Lower leg skin (tissue), 4 donors: ENCODE results near the gene CTBP2. TPM values are rescaled to one million over a fixed set of nuclear protein-coding genes. Genes with fewer than 3 reads are reported as not detected.

Experiments used
- DNase-seq, 2 donors: peaks; one replicate each; pipeline ENCODE4 v3.0.0-alpha.2; 2019; ENCODE audit warnings: low spot score in 2 of 2
- H3K4me3 ChIP-seq: fragments of 200-600 bp; sonication (generic); 2 replicates; pipeline ENCODE4 v1.5.1; 2017; ENCODE audit warnings: mild to moderate bottlenecking, low read depth; ENCODE audit not compliant: poor library complexity, severe bottlenecking
- POLR2A ChIP-seq, 2 donors: fragments of 450-650 bp; IDR thresholded peaks; one replicate each; pipeline ENCODE4 v1.6.1; 2016 to 2017; ENCODE audit warnings: antibody characterized with exemption in 2 of 2, mild to moderate bottlenecking in 1 of 2, moderate library complexity in 1 of 2
- WGBS, 2 donors: methylation state at CpG; one replicate each; pipeline ENCODE4 v1.1.5; 2018; 5-methylcytosine and 5-hydroxymethylcytosine counted together
- intact Hi-C: fragments of 100-400 bp; cut with DNase I; formaldehyde crosslinking; loops from one replicate; pipeline ENCODE4 v1.15.0; 2023; ENCODE audit warnings: low total_unique reads
- total RNA-seq, 4 donors: library from RNA; depleted of rRNA; stranded (reverse); fragments of >200 nt; gene quantifications; one replicate each; pipeline ENCODE4 v1.1.0, GENCODE V29; 2016
- TF ChIP-seq, protein P1 (sequence below), 3 donors: fragments of 450-650 bp; IDR thresholded peaks; one replicate each; pipeline ENCODE4 v1.5.1; 2016; ENCODE audit warnings: antibody characterized with exemption in 3 of 3, mild to moderate bottlenecking in 3 of 3, moderate library complexity in 2 of 3

Gene CTBP2
- total RNA-seq, 4 donors from 2014 or later = 30.3 to 39.5 (median 32.2) TPM

- no peak overlapping the region for H3K4me3 ChIP-seq
- peak in 1 of 2 donors; percentile 86 for DNase-seq
- TF ChIP-seq, protein P1, sequence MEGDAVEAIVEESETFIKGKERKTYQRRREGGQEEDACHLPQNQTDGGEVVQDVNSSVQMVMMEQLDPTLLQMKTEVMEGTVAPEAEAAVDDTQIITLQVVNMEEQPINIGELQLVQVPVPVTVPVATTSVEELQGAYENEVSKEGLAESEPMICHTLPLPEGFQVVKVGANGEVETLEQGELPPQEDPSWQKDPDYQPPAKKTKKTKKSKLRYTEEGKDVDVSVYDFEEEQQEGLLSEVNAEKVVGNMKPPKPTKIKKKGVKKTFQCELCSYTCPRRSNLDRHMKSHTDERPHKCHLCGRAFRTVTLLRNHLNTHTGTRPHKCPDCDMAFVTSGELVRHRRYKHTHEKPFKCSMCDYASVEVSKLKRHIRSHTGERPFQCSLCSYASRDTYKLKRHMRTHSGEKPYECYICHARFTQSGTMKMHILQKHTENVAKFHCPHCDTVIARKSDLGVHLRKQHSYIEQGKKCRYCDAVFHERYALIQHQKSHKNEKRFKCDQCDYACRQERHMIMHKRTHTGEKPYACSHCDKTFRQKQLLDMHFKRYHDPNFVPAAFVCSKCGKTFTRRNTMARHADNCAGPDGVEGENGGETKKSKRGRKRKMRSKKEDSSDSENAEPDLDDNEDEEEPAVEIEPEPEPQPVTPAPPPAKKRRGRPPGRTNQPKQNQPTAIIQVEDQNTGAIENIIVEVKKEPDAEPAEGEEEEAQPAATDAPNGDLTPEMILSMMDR (IDR thresholded peaks at IDR 0.05) = no peak
- no peak for TF ChIP-seq POLR2A (IDR thresholded peaks at IDR 0.05)
Observed at GRCh38 chr10:125000366-125001312, 159.7 kb downstream of the CTBP2 start.

GRCh38 chr10:124999433-125000365 is 160.7 kb downstream of the CTBP2 start:
- TF ChIP-seq POLR2A (IDR thresholded peaks at IDR 0.05) = no peak
- TF ChIP-seq, protein P1 (IDR thresholded peaks at IDR 0.05) = no peak
- intact Hi-C loops = no loop called here
- WGBS, 2 donors = 57 to 60% methylated on average over 27 to 28 of the region's 29 CpGs
- H3K4me3 ChIP-seq = no peak overlapping the region
- DNase-seq = peak in 1 of 2 donors; percentile 89

More at GRCh38 chr10:125000366-125001312, 159.7 kb downstream of the CTBP2 start:
- intact Hi-C loops = no loop called here
- WGBS, 2 donors = 61 to 69% methylated on average over 28 to 33 of the region's 35 CpGs

- 81 to 84% methylated on average over 15 to 16 of the region's 16 CpGs for WGBS, 2 donors
- intact Hi-C loops = no loop called here
- TF ChIP-seq, protein P1 (IDR thresholded peaks at IDR 0.05) = no peak
- no peak for TF ChIP-seq POLR2A (IDR thresholded peaks at IDR 0.05)
- DNase-seq = peak in 1 of 2 donors; percentile 83
- H3K4me3 ChIP-seq = no peak overlapping the region
Observed at GRCh38 chr10:124998624-124999291, 161.6 kb downstream of the CTBP2 start.

GRCh38 chr10:124997771-124998623 is 162.4 kb downstream of the CTBP2 start:
- peak; percentile 17 to 82 for DNase-seq
- WGBS, 2 donors = 76 to 88% methylated on average over 19 to 32 of the region's 35 CpGs
- TF ChIP-seq, protein P1 (IDR thresholded peaks at IDR 0.05) = no peak
- no peak for TF ChIP-seq POLR2A (IDR thresholded peaks at IDR 0.05)
- no peak overlapping the region for H3K4me3 ChIP-seq
- intact Hi-C loops = no loop called here
